Measurements from ENCODE around the gene CXCR5. TPM values are rescaled to one million over a fixed set of nuclear protein-coding genes. Genes with fewer than 3 reads are reported as not detected.

The CXCR5 gene, protein sequence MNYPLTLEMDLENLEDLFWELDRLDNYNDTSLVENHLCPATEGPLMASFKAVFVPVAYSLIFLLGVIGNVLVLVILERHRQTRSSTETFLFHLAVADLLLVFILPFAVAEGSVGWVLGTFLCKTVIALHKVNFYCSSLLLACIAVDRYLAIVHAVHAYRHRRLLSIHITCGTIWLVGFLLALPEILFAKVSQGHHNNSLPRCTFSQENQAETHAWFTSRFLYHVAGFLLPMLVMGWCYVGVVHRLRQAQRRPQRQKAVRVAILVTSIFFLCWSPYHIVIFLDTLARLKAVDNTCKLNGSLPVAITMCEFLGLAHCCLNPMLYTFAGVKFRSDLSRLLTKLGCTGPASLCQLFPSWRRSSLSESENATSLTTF
- total RNA-seq (2022; extraction: Qiagen RNA extraction), result 0.09 to 0.19 TPM (median 0.14 TPM) in 5 replicates

DNA sequence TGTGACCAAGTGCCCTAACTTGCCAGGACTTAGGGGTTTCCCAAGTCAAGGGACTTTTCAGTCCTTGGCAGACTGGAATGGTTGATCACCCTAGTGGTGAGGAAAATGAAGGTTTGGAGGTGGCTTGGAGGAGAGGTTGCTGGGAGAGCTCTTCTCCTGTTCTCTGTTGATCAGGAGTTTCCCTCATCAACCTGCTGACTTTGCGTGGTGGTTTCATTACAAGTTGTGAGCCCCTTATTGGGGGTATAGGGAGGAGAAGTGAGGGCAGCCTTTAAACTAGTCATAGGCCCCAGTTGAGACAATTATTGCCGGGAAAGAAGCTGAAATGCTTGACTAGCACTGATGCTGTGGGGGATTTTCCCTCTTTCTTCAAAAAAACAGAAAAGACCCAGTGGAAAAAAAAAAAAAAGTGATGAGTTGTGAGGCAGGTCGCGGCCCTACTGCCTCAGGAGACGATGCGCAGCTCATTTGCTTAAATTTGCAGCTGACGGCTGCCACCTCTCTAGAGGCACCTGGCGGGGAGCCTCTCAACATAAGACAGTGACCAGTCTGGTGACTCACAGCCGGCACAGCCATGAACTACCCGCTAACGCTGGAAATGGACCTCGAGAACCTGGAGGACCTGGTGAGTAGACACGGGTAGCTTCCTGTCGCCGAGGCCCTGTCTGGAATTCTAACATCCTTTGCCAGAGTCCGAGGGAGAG lies at the start of gene CXCR5:
Gene CXCR5 (plus strand): TSS at position 525 of the 704 bp plus-strand sequence. CDS start 50 bp downstream, at position 575.

Other genes starting within 250 kb of the CXCR5 start
- gene TREH, start 204.2 kb upstream of the CXCR5 start, total RNA-seq (2022; extraction: Qiagen RNA extraction), result 0.05 TPM in 1 of 5 replicates, not detected in the others
- 19.2 to 31.9 TPM (median 21.3 TPM) in 5 replicates for gene DDX6, start 92.7 kb upstream of the CXCR5 start, total RNA-seq (2022; extraction: Qiagen RNA extraction)
- gene BCL9L, start 42.0 kb downstream of the CXCR5 start, total RNA-seq (2022; extraction: Qiagen RNA extraction), result 138 to 215 TPM (median 187 TPM) in 5 replicates
- 0.23 to 1.2 TPM (median 0.90 TPM) in 5 replicates for gene UPK2, start 72.4 kb downstream of the CXCR5 start, total RNA-seq (2022; extraction: Qiagen RNA extraction)
- gene FOXR1, start 87.9 kb downstream of the CXCR5 start, total RNA-seq (2022; extraction: Qiagen RNA extraction), result not detected in 5 replicates
- gene CENATAC, start 114.2 kb downstream of the CXCR5 start, total RNA-seq (2022; extraction: Qiagen RNA extraction), result 10.2 to 14.9 TPM (median 10.6 TPM) in 5 replicates
- gene RPS25, start 134.5 kb downstream of the CXCR5 start, total RNA-seq (2022; extraction: Qiagen RNA extraction), result 771 to 1,028 TPM (median 776 TPM) in 5 replicates
- gene TRAPPC4, start 134.9 kb downstream of the CXCR5 start, total RNA-seq (2022; extraction: Qiagen RNA extraction), result 58.5 to 64.0 TPM (median 60.1 TPM) in 5 replicates
- gene SLC37A4, start 147.0 kb downstream of the CXCR5 start, total RNA-seq (2022; extraction: Qiagen RNA extraction), result 11.4 to 12.0 TPM (median 11.6 TPM) in 5 replicates
- 41.9 to 48.0 TPM (median 45.4 TPM) in 5 replicates for gene HYOU1, start 173.3 kb downstream of the CXCR5 start, total RNA-seq (2022; extraction: Qiagen RNA extraction)
- 11.1 to 12.8 TPM (median 12.2 TPM) in 5 replicates for gene VPS11, start 183.9 kb downstream of the CXCR5 start, total RNA-seq (2022; extraction: Qiagen RNA extraction)
- gene HMBS, start 201.0 kb downstream of the CXCR5 start, total RNA-seq (2022; extraction: Qiagen RNA extraction), result 42.4 to 55.7 TPM (median 45.5 TPM) in 5 replicates
- 30.3 to 37.9 TPM (median 36.3 TPM) in 5 replicates for gene DPAGT1, start 218.0 kb downstream of the CXCR5 start, total RNA-seq (2022; extraction: Qiagen RNA extraction)
- gene C2CD2L, start 223.5 kb downstream of the CXCR5 start, total RNA-seq (2022; extraction: Qiagen RNA extraction), result 4.1 to 5.7 TPM (median 5.0 TPM) in 5 replicates
- gene HINFP, start 237.7 kb downstream of the CXCR5 start, total RNA-seq (2022; extraction: Qiagen RNA extraction), result 9.2 to 10.8 TPM (median 9.4 TPM) in 5 replicates